OCI-LY7 (cell line): ENCODE measurements around the gene KRTCAP2.

Source experiments
- EZH2phosphoT487 ChIP-seq: fragments of 200-600 bp; sonication (generic); IDR thresholded peaks from 2 replicates; pipeline ENCODE4 v1.6.1; 2018; ENCODE audit warnings: low read depth, borderline replicate concordance, mild to moderate bottlenecking, mixed run types, antibody characterized with exemption, low read length, moderate library complexity, mixed read lengths
- TF ChIP-seq, protein P1 (sequence below): fragments of 200-600 bp; sonication (generic); conservative IDR thresholded peaks from 2 replicates; pipeline ENCODE4 v1.5.1; 2014; ENCODE audit warnings: mild to moderate bottlenecking, antibody characterized with exemption, low read length, moderate library complexity, mixed read lengths

DNA sequence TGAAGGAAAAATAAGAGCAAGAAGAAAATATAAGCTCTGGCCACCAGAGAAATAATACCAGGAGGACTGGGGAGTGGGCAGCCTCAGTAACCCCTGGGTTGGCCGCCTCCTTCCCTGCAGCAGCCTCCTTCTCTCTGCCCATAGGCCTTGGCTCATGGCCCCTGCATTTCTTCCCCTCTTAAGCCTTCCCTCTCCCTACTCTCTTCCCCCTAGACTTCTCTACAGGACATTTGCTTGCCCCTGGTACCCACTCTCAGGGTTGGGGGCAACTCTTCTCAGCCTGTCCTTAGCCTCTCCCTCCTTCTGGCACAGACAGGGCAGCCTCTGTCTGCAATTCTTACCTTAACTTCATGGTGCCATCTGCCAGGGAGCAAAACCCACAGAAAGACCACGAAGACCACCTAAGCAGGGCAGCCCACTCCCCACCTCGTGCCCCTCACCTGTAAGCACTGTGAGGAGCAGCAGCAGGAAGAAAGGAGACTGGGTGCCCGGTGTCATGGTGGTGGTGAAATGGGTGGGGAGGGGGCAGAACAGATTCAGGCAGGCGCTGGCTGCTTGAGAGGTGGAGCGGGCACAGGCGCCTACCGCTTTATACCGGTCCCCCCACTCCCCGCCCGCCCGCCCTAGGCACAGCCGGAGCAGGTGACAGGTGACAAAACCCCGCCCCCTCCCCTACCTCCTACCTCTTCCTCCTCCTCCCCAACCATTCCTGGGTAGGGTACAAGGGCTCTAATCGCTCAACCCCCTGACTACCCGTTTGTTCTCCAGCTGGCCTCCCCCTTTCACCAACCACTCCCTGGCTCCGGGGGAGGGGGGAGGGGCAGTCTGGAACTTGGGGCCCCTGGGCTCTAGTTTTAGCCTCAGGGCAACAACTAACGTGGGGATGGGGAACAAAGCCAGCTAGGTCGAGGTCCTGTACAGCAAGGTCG lies 19.5 kb upstream of the KRTCAP2 start:
- TF ChIP-seq, protein P1, sequence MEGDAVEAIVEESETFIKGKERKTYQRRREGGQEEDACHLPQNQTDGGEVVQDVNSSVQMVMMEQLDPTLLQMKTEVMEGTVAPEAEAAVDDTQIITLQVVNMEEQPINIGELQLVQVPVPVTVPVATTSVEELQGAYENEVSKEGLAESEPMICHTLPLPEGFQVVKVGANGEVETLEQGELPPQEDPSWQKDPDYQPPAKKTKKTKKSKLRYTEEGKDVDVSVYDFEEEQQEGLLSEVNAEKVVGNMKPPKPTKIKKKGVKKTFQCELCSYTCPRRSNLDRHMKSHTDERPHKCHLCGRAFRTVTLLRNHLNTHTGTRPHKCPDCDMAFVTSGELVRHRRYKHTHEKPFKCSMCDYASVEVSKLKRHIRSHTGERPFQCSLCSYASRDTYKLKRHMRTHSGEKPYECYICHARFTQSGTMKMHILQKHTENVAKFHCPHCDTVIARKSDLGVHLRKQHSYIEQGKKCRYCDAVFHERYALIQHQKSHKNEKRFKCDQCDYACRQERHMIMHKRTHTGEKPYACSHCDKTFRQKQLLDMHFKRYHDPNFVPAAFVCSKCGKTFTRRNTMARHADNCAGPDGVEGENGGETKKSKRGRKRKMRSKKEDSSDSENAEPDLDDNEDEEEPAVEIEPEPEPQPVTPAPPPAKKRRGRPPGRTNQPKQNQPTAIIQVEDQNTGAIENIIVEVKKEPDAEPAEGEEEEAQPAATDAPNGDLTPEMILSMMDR, result no peak
- TF ChIP-seq EZH2phosphoT487, result no peak
